ENCODE results near the gene TRAM2. TPM values are rescaled to one million over a fixed set of nuclear protein-coding genes. Genes with fewer than 3 reads are reported as not detected.

TRAM2 gene
- total and polyA plus RNA-seq, 2 of the 13 experiments (the other 11 are each of a cell fraction or from before 2014, with no cell fraction given): 49.1 to 72.5 TPM

DNA sequence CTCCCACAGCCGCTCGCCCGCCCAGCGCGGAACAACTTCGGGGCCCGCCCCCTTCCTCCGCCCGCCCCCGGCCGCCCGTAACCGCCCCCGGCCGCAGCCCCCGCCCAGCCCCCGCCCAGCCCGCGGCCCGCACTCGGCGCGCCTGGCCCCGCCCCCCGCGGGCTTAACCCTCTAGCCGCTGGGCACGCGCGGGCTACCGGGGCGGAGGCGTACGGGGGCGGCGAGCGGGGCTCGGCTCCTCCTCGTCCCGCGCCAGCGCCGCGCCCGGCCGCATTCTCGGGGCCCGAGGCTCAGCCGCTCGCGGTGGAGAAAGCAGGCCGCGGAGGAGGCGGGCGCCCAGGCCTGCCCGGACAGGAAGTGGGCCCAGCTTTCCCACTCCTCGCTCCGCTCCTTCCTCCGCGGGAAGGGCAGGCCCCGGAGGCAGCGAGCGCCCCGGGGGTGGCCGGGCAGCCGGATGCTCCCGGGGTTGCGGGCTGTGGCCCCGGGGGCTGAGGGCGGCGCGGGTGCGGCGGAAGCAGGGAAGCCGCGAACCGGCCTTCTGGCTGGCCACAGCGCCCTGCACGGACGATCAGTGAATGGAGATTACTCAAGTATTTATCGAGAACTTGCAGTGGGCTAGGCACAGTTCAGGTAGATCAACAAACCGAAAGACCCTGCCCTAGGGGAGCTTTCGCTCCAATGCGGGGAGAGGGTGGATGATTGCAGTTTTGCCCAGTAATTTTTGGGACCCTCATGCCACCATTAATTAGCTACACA, at the start of gene TRAM2 (continued):
- TF ChIP-seq, protein P1, sequence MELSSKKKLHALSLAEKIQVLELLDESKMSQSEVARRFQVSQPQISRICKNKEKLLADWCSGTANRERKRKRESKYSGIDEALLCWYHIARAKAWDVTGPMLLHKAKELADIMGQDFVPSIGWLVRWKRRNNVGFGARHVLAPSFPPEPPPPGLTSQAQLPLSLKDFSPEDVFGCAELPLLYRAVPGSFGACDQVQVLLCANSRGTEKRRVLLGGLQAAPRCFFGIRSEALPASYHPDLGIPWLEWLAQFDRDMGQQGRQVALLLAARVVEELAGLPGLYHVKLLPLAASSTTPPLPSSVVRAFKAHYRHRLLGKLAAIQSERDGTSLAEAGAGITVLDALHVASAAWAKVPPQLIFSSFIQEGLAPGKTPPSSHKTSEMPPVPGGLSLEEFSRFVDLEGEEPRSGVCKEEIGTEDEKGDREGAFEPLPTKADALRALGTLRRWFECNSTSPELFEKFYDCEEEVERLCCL (CRISPR knock-in tag; IDR thresholded peaks at IDR 0.05; ENCODE audit: borderline replicate concordance): no peak
- TF ChIP-seq IRF2 (CRISPR knock-in tag; IDR thresholded peaks at IDR 0.05) (peak; percentile 68; the same call in 1 of the 2 replicates), NCOA5 (CRISPR knock-in tag; IDR thresholded peaks at IDR 0.05) (no peak), ZNF280B (CRISPR knock-in tag; IDR thresholded peaks at IDR 0.05; ENCODE audit: borderline replicate concordance) (no peak; the same call in 1 of the 2 replicates), SMARCE1 (IDR thresholded peaks at IDR 0.05; ENCODE audit: borderline replicate concordance) (no peak), JUND (CRISPR knock-in tag; IDR thresholded peaks at IDR 0.05) (0 out of 2 replicates have a peak, but pooled peaks have one; percentile 22), ZBTB20 (CRISPR knock-in tag; IDR thresholded peaks at IDR 0.05; ENCODE audit: borderline replicate concordance, low read depth) (no peak), SMAD9 (CRISPR knock-in tag; IDR thresholded peaks at IDR 0.05) (no peak), IKZF1 (IDR thresholded peaks at IDR 0.05) (no peak), ZNF441 (CRISPR knock-in tag; IDR thresholded peaks at IDR 0.05; ENCODE audit: borderline replicate concordance) (peak; percentile 69; the same call in 1 of the 2 replicates), KLF16 (CRISPR knock-in tag; IDR thresholded peaks at IDR 0.05) (no peak), FUBP1 (CRISPR knock-in tag; IDR thresholded peaks at IDR 0.05; ENCODE audit: borderline replicate concordance) (no peak), ZNF451 (CRISPR knock-in tag; IDR thresholded peaks at IDR 0.05) (peak; percentile 85), ZNF232 (CRISPR knock-in tag; IDR thresholded peaks at IDR 0.05; ENCODE audit: borderline replicate concordance) (0 out of 2 replicates have a peak, but pooled peaks have one; percentile 41), TRIM22 (IDR thresholded peaks at IDR 0.05) (no peak), ZNF75D (CRISPR knock-in tag; IDR thresholded peaks at IDR 0.05; ENCODE audit: borderline replicate concordance) (no peak), ZNF574 (CRISPR knock-in tag; IDR thresholded peaks at IDR 0.05) (peak; percentile 87)
- TF ChIP-seq, protein P2, sequence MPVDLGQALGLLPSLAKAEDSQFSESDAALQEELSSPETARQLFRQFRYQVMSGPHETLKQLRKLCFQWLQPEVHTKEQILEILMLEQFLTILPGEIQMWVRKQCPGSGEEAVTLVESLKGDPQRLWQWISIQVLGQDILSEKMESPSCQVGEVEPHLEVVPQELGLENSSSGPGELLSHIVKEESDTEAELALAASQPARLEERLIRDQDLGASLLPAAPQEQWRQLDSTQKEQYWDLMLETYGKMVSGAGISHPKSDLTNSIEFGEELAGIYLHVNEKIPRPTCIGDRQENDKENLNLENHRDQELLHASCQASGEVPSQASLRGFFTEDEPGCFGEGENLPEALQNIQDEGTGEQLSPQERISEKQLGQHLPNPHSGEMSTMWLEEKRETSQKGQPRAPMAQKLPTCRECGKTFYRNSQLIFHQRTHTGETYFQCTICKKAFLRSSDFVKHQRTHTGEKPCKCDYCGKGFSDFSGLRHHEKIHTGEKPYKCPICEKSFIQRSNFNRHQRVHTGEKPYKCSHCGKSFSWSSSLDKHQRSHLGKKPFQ (CRISPR knock-in tag; IDR thresholded peaks at IDR 0.05; ENCODE audit: insufficient replicate concordance): peak; percentile 52

Measured in HepG2 (cell line).